HG02763 (cell line): ENCODE data around the gene CELF5.
A peak's percentile ranks its signal among the peaks of the same experiment; 100 is the strongest.

Experiments used
- ATAC-seq: cut with Tn5 transposase; IDR thresholded peaks from one replicate; pipeline ENCODE4 v1.9.1; 2021; ENCODE audit warnings: mild to moderate bottlenecking, moderate library complexity; ENCODE audit not compliant: unreplicated experiment

Gene CELF5

DNA sequence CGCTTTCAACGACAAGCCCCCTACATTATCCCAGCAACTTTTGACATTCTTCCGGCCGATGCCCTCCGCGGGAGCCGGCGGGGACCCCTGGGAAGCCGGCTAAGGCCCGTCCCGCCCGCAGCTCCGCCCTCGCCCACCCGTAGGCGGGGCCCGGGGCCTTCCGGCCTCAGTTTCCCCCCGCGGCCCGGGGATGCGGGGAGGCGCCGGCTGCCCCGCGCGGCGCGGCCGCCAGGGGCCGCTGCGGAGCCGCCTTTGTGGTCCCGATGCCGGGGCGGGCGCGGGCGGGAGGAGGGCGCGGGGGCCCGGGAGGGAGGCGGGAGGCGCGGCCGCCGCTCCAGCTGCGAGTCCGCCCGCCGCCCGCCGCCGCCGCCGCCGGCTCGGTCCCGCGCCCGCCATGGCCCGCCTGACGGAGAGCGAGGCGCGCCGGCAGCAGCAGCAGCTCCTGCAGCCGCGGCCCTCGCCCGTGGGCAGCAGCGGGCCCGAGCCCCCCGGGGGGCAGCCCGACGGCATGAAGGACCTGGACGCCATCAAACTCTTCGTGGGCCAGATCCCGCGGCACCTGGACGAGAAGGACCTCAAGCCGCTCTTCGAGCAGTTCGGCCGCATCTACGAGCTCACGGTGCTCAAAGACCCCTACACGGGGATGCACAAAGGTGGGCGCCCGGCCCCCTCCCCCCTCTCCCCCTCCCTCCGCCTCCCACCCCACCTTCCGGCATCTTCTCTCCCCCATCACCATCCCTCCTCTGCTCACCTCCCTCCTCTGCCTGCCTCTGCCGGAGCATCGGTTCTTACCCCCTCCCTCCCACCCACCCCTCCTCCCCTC is at the start of gene CELF5:
Gene CELF5, plus strand, starts transcription at position 316 of the 823 bp plus-strand sequence. Its CDS starts 79 bp downstream, at position 395.
- no peak for ATAC-seq

DNA sequence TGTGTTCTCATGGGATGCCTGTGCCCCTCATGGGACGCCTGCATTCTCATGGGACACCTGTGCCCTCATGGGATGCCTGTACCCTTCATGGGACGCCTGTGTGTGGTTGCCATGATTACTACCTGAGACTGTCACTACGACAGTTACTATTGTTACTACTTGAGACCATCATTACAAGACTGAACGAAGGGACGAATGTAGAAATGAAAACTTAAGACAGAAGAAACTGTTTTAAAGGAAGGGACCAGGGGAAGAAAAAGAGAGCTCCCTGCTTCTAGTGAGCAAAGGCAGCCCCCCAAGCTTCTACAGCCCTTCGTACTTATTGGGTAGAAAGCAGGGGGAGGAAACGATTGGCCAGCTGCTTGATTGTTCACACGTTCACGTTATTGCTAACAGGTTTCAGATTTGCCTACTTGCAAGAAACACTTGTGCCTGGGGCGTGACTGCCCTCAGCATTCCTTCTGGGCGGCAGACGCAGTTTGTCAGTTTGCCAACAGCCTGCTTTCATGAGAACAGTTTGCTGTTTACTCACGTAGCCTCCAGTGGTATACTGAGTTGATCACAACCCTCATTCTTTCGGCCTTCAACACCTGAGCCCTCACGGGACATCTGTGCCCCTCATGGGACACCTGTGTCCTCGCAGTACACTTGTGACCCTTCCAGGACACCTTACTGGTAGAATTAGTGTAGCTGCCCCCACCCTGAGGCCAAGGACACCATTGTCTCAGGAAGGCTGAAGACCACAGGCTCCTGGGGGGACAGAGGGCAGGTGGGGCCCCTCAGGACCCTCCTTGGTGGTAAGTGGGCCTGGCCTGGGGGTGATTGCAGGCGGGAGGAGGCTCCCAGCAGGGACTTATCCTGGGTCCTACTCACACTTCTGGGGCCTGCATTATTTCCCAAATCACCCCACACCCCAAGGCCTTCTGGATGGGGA is 48.4 kb upstream of the CELF5 start:
- no peak for ATAC-seq

DNA sequence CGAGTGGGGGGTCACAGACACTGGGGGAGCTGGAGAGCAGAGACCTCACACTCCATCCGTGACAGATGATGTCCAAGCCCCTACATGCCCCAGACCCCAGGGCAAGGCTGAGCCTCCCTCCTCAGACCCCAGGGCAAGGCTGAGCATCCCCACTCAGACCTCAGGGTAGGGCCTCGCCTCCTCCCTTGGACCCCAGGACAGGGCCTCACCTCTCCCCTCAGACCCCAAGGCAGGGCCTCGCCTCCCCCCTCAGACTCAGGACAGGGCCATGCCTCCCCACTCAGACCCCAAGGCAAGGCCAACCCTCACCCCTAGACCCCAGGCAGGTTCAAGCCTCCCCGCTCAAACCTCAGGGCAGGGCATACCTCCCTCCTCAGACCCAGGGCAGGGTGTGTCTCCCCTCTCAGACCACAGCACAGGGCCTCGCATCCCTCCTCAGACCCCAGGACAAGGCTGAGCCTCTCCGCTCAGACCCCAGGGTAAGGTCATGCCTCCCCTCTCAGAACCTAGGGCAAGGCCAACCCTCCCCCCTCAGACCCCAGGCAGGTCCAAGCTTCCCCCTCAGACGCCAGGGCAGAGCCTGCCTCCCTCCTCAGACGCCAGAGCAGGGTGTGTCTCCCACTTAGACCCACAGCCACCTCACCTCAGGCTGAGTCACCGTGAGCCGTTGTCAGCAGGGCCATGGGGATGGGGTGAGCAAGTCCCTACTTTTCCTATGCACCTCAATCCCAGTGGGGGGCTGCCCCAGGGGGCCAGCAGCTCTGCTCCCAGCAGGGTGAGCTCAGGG is 47.6 kb upstream of the CELF5 start:
- ATAC-seq: no peak

DNA sequence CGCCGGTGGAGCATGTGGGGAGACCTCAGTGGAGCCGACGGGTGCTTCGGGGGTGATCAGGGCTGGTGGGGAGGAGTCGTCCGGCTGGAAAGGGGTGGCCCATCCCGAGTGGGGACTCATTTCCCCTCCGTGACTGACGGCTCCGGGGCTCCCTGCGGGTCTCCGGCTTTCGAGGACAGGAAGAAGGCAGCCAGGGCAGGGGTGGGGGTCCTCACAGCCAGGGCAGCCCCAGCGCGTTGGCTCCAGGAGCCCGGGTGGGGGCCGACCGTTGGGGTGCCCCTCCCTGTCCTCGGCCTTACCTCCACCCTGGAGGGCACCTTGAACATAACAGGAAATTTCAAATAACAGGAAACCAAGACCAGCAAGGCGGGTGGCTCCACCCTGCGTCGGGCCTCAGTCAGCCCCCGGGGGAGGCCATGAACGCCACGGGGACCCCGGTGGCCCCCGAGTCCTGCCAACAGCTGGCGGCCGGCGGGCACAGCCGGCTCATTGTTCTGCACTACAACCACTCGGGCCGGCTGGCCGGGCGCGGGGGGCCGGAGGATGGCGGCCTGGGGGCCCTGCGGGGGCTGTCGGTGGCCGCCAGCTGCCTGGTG is 46.0 kb upstream of the CELF5 start, which contains the start of gene S1PR4:
Gene S1PR4, plus strand, starts transcription at position 393 of the 596 bp plus-strand sequence. Its CDS starts 24 bp downstream, at position 417.
- no peak for ATAC-seq

DNA sequence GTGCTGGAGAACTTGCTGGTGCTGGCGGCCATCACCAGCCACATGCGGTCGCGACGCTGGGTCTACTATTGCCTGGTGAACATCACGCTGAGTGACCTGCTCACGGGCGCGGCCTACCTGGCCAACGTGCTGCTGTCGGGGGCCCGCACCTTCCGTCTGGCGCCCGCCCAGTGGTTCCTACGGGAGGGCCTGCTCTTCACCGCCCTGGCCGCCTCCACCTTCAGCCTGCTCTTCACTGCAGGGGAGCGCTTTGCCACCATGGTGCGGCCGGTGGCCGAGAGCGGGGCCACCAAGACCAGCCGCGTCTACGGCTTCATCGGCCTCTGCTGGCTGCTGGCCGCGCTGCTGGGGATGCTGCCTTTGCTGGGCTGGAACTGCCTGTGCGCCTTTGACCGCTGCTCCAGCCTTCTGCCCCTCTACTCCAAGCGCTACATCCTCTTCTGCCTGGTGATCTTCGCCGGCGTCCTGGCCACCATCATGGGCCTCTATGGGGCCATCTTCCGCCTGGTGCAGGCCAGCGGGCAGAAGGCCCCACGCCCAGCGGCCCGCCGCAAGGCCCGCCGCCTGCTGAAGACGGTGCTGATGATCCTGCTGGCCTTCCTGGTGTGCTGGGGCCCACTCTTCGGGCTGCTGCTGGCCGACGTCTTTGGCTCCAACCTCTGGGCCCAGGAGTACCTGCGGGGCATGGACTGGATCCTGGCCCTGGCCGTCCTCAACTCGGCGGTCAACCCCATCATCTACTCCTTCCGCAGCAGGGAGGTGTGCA is 45.3 kb upstream of the CELF5 start:
- no peak for ATAC-seq

DNA sequence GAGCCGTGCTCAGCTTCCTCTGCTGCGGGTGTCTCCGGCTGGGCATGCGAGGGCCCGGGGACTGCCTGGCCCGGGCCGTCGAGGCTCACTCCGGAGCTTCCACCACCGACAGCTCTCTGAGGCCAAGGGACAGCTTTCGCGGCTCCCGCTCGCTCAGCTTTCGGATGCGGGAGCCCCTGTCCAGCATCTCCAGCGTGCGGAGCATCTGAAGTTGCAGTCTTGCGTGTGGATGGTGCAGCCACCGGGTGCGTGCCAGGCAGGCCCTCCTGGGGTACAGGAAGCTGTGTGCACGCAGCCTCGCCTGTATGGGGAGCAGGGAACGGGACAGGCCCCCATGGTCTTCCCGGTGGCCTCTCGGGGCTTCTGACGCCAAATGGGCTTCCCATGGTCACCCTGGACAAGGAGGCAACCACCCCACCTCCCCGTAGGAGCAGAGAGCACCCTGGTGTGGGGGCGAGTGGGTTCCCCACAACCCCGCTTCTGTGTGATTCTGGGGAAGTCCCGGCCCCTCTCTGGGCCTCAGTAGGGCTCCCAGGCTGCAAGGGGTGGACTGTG is 44.6 kb upstream of the CELF5 start:
- no peak for ATAC-seq

DNA sequence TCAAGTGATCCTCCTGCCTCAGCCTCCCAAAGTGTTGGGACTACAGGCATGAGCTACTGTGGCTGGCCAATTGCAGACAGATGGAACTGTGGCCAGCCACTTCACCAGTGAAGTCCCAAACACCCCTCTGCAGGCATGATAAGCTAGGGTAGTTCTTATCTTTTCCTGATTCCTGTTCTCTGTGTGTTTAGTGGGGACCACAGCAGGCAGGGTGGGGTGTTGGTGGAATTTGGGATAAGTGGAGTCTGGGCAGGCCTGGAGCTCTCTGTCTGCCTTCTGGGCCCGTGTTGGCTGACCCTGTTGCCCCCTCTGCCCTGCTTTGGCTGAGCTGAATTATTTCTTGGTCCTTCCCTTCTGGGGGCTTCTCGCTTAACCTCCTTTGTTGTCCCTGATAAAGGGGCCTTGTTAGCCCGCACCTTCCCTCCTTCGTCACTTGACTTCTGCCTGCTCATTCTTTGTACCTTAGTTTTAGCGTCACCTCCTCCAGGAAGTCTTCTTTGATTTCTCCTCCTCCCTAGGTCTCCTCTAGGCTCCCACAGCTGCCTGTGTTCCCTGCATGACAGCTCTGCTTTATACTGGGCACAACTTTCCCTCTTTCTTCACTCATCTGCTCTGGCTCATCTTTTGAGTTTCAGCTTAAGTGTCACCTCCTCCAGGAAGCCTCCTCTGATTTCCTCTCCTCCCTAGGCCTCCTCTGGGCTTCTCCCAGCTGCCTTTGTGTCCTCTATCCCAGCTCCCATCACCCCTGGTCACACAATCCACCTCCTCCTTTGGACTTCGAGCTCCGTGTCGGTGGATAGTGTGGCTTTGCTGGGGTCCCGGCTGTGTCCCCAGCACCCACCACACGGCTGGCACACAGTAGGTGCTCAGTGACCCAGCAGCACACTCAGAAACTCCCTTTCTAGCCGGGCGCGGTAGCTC is 40.5 kb upstream of the CELF5 start:
- no peak for ATAC-seq

DNA sequence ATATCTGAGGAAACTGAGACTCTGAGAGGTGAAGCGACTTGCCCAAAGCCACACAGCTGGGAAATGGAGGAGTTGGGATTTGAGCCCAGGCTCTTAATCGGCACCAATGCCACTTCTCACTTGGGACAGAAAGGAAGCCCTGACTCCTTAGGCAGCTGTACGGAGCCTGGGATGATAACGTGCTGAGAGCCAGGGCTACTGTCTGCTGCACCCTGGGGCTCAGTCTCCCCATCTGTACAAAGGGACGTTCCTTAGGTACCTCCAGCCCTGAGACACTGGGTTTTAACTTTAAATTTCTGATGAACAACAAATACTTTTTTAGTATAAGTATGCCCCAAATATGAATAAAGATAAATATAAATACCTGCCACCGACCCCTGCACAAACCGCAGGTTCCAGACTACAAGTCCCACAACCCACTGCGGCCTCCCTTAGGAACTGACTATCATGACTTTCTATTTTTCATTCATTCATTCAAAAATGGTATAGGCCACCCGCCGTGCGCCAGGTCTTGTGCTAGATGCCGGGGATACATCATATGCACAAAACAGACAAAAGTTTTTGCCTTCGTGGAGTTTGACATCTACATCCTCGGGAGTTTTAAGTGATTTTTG is 39.5 kb upstream of the CELF5 start:
- ATAC-seq: peak; percentile 15

DNA sequence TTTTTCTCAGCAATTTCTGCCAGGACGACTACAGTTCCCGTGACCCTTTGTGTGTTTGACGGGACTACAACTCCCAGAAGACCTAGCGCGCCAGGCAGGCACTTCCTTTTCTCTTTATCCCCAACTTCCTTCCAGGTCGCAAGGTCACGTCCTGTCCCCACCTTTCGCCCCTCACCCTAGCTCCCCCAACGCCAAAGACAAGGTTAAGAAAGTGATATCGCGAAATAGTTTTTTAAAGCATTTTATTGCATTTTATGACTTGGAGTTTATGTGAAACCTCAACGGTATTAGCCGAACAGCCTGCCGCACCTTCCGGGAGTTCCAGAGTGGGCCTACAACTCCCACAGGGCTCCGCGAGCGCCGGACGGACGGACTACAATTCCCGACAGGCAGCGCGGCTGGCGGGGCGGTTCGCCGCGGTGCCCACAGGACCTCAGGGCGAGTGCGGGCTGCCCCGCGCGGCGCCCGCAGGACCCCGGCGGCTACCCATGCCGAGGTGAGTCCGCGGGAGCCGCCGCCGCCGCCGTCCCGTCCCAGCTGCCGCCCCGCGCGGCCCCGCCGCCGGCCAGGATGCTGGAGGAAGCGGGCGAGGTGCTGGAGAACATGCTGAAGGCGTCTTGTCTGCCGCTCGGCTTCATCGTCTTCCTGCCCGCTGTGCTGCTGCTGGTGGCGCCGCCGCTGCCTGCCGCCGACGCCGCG is 38.9 kb upstream of the CELF5 start, which contains the start of gene NCLN:
Gene NCLN, plus strand, starts transcription at position 470 of the 699 bp plus-strand sequence. Its CDS starts 101 bp downstream, at position 571.
- peak; percentile 70 for ATAC-seq

DNA sequence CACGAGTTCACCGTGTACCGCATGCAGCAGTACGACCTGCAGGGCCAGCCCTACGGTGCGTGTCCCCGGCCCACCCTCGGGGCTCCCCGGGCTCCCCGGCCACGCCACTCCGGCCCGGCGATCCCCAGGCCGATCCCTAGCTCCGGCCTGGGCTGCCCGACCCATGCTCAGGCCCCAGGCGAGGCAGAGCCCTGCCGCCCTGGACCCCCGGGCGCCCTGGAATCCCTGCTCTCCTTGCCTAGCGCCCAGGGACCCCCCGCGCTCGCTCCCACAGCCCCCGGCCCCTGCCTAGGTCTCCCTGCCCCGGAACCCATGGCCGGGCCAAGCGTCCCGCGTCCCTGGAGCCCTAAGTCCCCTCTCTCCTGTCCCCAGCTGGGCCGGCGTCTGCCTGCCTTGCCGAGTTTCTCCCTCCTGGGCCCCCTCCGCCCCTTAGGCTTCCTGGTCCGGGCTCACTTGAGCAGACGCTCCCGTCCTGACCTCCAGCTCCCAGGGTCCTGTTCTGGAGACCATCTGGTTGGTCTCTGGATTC is 38.2 kb upstream of the CELF5 start:
- ATAC-seq: no peak

DNA sequence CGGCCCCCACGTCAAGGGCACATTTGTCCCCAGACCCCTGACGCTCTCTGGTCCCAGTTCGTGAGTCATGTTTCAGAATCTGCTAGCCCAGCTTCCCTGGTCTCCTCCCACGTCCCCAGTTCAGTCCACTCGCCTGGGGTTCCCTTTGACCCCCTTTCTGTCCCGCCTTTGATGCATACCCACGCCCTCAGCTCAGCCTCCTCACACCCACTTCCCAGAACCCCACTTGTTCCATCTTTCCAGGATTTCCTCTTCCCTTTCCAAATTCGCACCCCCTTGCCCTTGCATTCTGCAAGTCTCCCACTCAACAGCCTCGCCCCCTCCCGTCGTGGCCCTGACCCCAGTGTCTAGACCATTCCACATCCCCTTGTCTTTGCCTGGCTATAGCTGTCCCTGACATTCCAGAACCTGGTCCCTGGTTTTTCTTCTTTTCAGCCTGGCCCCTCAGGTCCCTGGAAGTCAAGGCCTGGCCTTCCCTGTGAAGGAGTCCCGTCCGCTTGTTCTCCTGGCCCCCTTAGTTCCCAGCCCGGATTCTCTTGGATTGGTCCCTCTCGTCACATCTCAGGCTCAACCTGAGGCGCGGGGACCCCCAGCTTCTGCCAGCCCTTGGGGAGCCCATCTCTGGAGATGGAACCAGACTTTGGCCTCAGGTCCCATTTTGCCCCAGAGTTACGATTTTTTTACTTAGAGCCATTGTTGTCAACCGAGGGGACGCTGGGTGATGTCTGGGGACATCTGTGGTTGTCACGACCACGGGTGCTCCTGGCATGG is 37.4 kb upstream of the CELF5 start:
- no peak for ATAC-seq

DNA sequence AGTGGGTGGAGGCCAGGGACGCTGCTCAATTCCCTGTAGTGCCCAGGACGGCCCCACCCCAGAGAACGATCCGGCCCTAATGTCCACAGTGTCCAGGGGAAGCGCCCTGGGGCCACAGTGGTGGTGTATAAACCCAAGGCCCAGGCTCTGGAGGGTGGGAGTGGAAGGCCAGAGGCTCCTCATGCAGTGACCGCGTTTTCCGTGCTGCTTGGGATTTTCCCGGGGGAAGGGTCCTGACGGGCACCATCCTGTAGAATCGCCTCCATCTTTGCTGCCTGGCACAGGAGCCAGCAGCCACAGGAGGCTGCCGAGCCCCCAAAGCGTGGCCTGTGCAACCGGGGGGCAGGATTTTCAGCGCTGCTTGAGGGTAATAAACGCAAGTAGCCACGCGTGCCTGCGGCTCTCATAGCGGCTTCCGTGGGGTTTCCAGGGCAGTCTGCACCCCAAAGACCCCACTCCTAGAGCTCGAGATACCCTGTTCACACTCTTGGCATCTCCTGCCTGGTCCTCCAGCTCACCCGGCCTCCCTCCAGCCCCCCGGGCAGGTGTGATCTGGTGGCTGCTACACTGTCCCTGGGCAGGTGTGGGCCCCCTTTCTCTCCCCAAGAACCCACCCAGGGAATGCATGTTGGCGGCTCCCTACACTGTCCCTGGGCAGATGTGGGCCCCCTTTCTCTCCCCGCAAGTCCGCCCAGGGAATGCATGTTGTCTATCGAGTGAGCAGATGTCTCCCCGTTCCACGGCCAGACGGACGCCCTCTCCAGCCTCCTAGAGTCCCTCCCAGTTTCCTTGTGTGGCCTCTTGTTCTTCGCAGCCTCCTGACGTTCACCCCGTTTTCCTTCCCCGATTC is 36.6 kb upstream of the CELF5 start:
- ATAC-seq: no peak

DNA sequence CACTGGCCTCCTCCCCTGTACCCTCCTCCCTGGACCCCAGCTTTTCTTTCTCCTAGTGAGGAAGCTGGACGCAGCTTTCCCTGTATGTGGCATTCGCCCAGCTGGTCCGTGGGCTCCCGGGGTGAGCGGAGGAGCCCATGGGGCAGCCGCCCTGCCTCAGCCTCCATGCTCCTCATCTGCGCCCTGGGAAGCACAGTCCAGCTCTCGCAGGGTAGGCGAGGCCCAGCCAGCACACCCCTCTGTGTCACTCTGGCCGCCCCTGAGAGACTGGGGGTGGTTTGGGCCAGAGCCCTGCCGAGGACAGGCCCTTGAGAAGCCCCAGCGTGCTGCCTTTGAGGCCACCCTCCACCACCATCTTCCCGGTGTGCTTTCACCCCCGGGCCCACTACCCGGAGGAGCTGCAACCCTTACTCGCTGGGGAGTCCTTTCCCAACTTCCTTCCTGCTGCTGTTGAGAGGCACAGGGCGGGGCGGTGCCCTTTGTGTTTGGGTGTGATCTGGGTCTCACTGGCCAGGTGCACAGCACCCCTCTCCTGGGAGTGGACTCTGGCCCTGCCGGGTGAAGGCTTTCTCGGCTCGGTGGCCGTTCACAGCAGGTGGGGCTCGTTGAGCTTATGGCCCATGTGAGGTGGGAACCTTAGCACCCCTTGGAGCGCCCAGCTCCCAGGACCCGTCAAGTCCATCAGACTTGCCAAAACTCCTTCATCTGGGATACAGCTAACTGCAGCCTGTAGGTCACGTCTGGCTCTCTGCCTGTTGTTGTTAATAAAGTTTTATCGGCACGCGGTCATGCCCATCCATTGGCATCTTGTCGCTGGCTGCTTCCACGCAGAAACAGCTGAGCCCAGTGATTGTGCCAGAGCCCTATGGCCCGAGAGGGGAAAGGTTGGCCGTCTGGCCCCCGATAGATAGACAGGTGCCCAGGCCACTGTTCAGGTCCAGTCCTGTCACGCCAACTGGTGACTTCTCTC is 35.5 kb upstream of the CELF5 start:
- no peak for ATAC-seq
